GM12864 (cell line): ENCODE data around the gene SNTA1.
"Not testable (repeated sequence)": the region's sequence is repeated elsewhere in the genome, so short reads cannot be mapped to it uniquely, and the experiment has no call there.

Experiments
- DNase-seq: peaks from one replicate; pipeline ENCODE4 v3.0.0-alpha.2; 2011; ENCODE audit warnings: low read depth
- H3K4me3 ChIP-seq: 2 replicates; pipeline ENCODE4 v1.5.1; 2011; ENCODE audit warnings: mild to moderate bottlenecking, low read depth, low read length, control low read depth
- CTCF ChIP-seq: IDR thresholded peaks from 2 replicates; pipeline ENCODE4 v1.5.1; 2011; ENCODE audit warnings: low read depth, mild to moderate bottlenecking, moderate library complexity, low read length, control low read depth, inconsistent platforms; ENCODE audit errors: missing control alignments

SNTA1 gene

GRCh38 chr20:33401184-33401920, 42.2 kb downstream of the SNTA1 start, which contains the start of gene CDK5RAP1:
Gene CDK5RAP1 (minus strand): TSS chr20:33401519. CDS start chr20:33397064, 4,455 bp downstream.
- DNase-seq: peak; percentile 86
- no peak for TF ChIP-seq CTCF
- H3K4me3 ChIP-seq: peak within 1 kb of the TSS; percentile 80

- no peak for DNase-seq
- no peak for TF ChIP-seq CTCF
- peak overlapping the region; percentile 80 for H3K4me3 ChIP-seq
Measured at GRCh38 chr20:33400812-33401183, 42.8 kb downstream of the SNTA1 start.

GRCh38 chr20:33399924-33400323, 43.6 kb downstream of the SNTA1 start:
- TF ChIP-seq CTCF: no peak
- H3K4me3 ChIP-seq: peak overlapping the region; percentile 80
- DNase-seq: no peak

GRCh38 chr20:33394718-33395117, 48.8 kb downstream of the SNTA1 start:
- DNase-seq: no peak
- no peak overlapping the region for H3K4me3 ChIP-seq
- TF ChIP-seq CTCF: no peak

GRCh38 chr20:33393609-33394008, 50.0 kb downstream of the SNTA1 start:
- H3K4me3 ChIP-seq: no peak overlapping the region
- no peak for DNase-seq
- no peak for TF ChIP-seq CTCF

GRCh38 chr20:33391722-33392415, 51.7 kb downstream of the SNTA1 start:
- no peak for DNase-seq
- no peak overlapping the region for H3K4me3 ChIP-seq
- no peak for TF ChIP-seq CTCF

GRCh38 chr20:33389326-33389725, 54.2 kb downstream of the SNTA1 start:
- not testable (repeated sequence) for H3K4me3 ChIP-seq, DNase-seq
